Activated T-helper 1 cell treated with anti-CD3 and anti-CD28 coated beads, Interleukin-12 subunit alpha, Interleukin-12 subunit beta, Interleukin-2, Interleukin-4 antibody, amounts not matched to agents 30 ng/mL and 10 ng/mL and 1 ng/mL, durations not matched to agents 14 hours and 24 hours and 36 hours (primary cell): ENCODE measurements around the gene PHACTR3. TPM values are rescaled to one million over a fixed set of nuclear protein-coding genes. Genes with fewer than 3 reads are reported as not detected.
"Not testable (repeated sequence)": the region's sequence is repeated elsewhere in the genome, so short reads cannot be mapped to it uniquely, and the experiment has no call there.

ENCODE experiments used
- DNase-seq: peaks from one replicate; pipeline ENCODE4 v3.0.0; 2021; ENCODE audit warnings: low spot score
- H3K27ac Mint-ChIP-seq: one replicate; pipeline ENCODE4 v1.8.0; 2021; ENCODE audit warnings: mild to moderate bottlenecking, mixed read lengths
- H3K27me3 Mint-ChIP-seq: one replicate; pipeline ENCODE4 v1.8.0; 2022; ENCODE audit warnings: mild to moderate bottlenecking, moderate library complexity, mixed read lengths; ENCODE audit not compliant: insufficient read depth
- H3K36me3 Mint-ChIP-seq: one replicate; pipeline ENCODE4 v1.8.0; 2021; ENCODE audit warnings: low read depth, mixed read lengths
- H3K4me1 Mint-ChIP-seq: one replicate; pipeline ENCODE4 v1.8.0; 2021; ENCODE audit warnings: low read depth, mixed read lengths
- H3K4me3 Mint-ChIP-seq: one replicate; pipeline ENCODE4 v1.8.0; 2021; ENCODE audit warnings: mild to moderate bottlenecking, moderate library complexity, mixed read lengths
- H3K9me3 Mint-ChIP-seq: one replicate; pipeline ENCODE4 v1.8.0; 2021; ENCODE audit warnings: mixed read lengths
- intact Hi-C: fragments of 100-400 bp; cut with micrococcal nuclease; formaldehyde crosslinking; loops from one replicate; pipeline ENCODE4 v1.15.1; 2024
- total RNA-seq: library from RNA; stranded (reverse); gene quantifications from 2 replicates; pipeline ENCODE4 v1.2.3, GENCODE V29; 2022

The PHACTR3 gene
- total RNA-seq, 1 donor from 2014 or later, result not detected

- Mint-ChIP-seq H3K27ac (no peak overlapping the region), H3K4me1 (no peaks in the 10 kb centered on the region), H3K9me3 (no peaks in the 10 kb centered on the region), H3K36me3 (no peaks in the 10 kb centered on the region), H3K27me3 (peaks cover 50% of the 10 kb centered on the region), H3K4me3 (no peak overlapping the region)
- intact Hi-C loops, result no loop called here
- DNase-seq, result no peak
Observed at GRCh38 chr20:59606566-59606965, 2.2 kb downstream of the PHACTR3 start.

GRCh38 chr20:59608396-59608795 is 4.1 kb downstream of the PHACTR3 start:
- H3K27ac Mint-ChIP-seq, result no peak overlapping the region
- no peaks in the 10 kb centered on the region for H3K9me3 Mint-ChIP-seq
- no peak overlapping the region for H3K4me3 Mint-ChIP-seq
- DNase-seq, result no peak
- H3K36me3 Mint-ChIP-seq, result no peaks in the 10 kb centered on the region
- no peaks in the 10 kb centered on the region for H3K4me1 Mint-ChIP-seq
- H3K27me3 Mint-ChIP-seq, result peaks cover 35% of the 10 kb centered on the region
- intact Hi-C loops, result no loop called here

- Mint-ChIP-seq H3K36me3 (no peaks in the 10 kb centered on the region), H3K4me3 (no peak overlapping the region), H3K4me1 (no peaks in the 10 kb centered on the region), H3K9me3 (no peaks in the 10 kb centered on the region), H3K27ac (no peak overlapping the region), H3K27me3 (peaks cover 31% of the 10 kb centered on the region)
- DNase-seq, result no peak
- intact Hi-C loops, result no loop called here
Observed at GRCh38 chr20:59608871-59609270, 4.5 kb downstream of the PHACTR3 start.

DNA sequence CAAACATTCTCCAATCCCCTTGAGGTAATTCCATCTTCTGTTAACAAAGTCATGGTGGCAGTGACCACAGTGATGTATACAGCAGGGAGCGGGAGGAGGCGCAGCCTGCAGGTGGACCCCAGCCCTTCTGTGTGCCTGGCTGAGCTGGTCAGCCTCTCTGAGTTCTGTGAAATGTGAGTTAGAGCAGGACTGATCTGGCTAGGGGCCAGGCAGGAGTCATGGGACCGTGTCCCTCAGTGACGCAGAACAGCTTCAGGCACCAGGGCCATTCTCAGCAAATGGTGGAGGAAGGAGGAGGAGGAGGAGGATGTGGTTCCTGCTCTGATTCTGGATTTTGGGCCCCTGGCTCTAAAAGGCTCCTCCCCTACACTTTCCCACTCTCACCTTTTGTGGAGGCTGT is 6.9 kb downstream of the PHACTR3 start:
- H3K27me3 Mint-ChIP-seq, result peaks cover 18% of the 10 kb centered on the region
- no peaks in the 10 kb centered on the region for H3K4me1 Mint-ChIP-seq
- H3K4me3 Mint-ChIP-seq, result no peak overlapping the region
- DNase-seq, result no peak
- no peaks in the 10 kb centered on the region for H3K9me3 Mint-ChIP-seq
- H3K27ac Mint-ChIP-seq, result no peak overlapping the region
- intact Hi-C loops, result no loop called here
- H3K36me3 Mint-ChIP-seq, result no peaks in the 10 kb centered on the region

DNA sequence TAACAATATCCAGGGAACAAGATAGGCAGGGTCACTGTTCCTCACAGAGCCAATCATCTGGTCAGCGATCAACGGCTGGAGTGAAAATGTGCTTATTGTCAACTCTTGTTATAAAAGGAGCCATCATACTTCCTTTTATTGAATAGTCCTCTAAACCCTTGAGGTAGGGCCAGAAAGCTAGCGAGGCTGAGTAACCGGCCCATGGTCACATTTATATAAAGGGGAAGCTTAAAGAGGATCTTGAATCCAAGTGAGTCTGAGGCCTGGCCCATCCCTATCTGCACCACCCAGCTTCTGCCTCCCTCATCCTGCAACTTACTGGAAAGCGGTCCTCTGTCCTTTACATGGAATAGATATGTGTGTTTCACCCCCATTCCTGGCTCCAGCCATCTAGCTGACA is 9.5 kb downstream of the PHACTR3 start:
- no peaks in the 10 kb centered on the region for H3K4me1 Mint-ChIP-seq
- peaks cover 7% of the 10 kb centered on the region for H3K27me3 Mint-ChIP-seq
- intact Hi-C loops, result no loop called here
- H3K36me3 Mint-ChIP-seq, result no peaks in the 10 kb centered on the region
- H3K9me3 Mint-ChIP-seq, result no peaks in the 10 kb centered on the region
- no peak for DNase-seq
- H3K4me3 Mint-ChIP-seq, result no peak overlapping the region
- no peak overlapping the region for H3K27ac Mint-ChIP-seq

- intact Hi-C loops, result no loop called here
- Mint-ChIP-seq H3K27me3 (peaks cover 4% of the 10 kb centered on the region), H3K27ac (no peak overlapping the region), H3K4me3 (no peak overlapping the region), H3K4me1 (no peaks in the 10 kb centered on the region), H3K36me3 (no peaks in the 10 kb centered on the region), H3K9me3 (no peaks in the 10 kb centered on the region)
- no peak for DNase-seq
Observed at GRCh38 chr20:59614714-59615113, 10.4 kb downstream of the PHACTR3 start.

DNA sequence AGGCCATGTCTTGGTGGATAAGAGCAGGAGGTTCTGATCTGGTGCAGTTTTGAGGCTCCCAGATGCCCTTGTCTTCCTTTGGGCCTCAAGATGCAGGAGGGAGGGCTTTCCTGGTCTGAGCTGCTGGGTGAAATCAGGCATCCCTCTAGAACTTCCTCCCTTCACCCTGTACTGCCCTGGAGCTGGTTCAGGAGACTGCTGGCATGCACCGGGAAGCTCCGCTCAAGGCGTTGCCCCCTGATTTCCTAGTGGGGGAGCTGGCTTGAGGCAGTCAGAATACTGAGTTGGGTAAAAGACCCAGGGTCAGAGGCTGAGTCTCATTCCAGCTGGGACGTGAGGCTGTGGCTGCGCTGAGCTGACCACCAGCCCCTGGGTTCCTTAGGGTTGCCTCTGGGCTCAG is 12.0 kb downstream of the PHACTR3 start:
- DNase-seq, result no peak
- H3K4me3 Mint-ChIP-seq, result no peak overlapping the region
- peaks cover 4% of the 10 kb centered on the region for H3K27me3 Mint-ChIP-seq
- no peaks in the 10 kb centered on the region for H3K9me3 Mint-ChIP-seq
- H3K4me1 Mint-ChIP-seq, result no peaks in the 10 kb centered on the region
- no peak overlapping the region for H3K27ac Mint-ChIP-seq
- intact Hi-C loops, result no loop called here
- H3K36me3 Mint-ChIP-seq, result no peaks in the 10 kb centered on the region

GRCh38 chr20:59617221-59617620 is 12.9 kb downstream of the PHACTR3 start:
- H3K27ac Mint-ChIP-seq, result no peak overlapping the region
- no peaks in the 10 kb centered on the region for H3K9me3 Mint-ChIP-seq
- H3K36me3 Mint-ChIP-seq, result no peaks in the 10 kb centered on the region
- peaks cover 4% of the 10 kb centered on the region for H3K27me3 Mint-ChIP-seq
- no peaks in the 10 kb centered on the region for H3K4me1 Mint-ChIP-seq
- intact Hi-C loops, result no loop called here
- DNase-seq, result no peak
- no peak overlapping the region for H3K4me3 Mint-ChIP-seq

DNA sequence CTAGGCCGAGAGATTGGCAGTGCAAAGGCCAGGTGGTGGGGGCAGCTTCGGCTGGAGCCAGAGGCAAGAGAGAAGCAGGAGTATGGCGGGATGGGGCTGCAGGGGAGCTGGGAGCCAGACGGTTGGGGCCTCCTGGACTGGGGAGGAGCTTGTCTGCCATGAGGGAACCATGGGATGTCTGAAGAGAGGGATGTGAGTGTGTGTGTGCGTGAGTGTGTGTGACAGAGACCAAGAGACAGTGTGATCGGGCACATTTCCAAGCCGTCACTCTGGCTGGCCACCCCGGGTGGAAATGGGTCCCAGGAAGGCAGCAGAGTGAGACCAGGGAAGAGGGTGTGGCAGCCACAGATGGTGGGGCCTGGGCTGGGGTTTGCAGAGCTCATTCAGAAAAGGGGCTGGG is 13.8 kb downstream of the PHACTR3 start:
- Mint-ChIP-seq H3K27ac (no peak overlapping the region), H3K27me3 (peaks cover 4% of the 10 kb centered on the region), H3K4me1 (no peaks in the 10 kb centered on the region), H3K36me3 (no peaks in the 10 kb centered on the region), H3K9me3 (no peaks in the 10 kb centered on the region), H3K4me3 (no peak overlapping the region)
- intact Hi-C loops, result no loop called here
- no peak for DNase-seq

- H3K27ac Mint-ChIP-seq, DNase-seq, H3K36me3 Mint-ChIP-seq, intact Hi-C loops, H3K9me3 Mint-ChIP-seq, H3K4me1 Mint-ChIP-seq, H3K4me3 Mint-ChIP-seq, H3K27me3 Mint-ChIP-seq: not testable (repeated sequence)
Observed at GRCh38 chr20:59618585-59618984, 14.2 kb downstream of the PHACTR3 start.

DNA sequence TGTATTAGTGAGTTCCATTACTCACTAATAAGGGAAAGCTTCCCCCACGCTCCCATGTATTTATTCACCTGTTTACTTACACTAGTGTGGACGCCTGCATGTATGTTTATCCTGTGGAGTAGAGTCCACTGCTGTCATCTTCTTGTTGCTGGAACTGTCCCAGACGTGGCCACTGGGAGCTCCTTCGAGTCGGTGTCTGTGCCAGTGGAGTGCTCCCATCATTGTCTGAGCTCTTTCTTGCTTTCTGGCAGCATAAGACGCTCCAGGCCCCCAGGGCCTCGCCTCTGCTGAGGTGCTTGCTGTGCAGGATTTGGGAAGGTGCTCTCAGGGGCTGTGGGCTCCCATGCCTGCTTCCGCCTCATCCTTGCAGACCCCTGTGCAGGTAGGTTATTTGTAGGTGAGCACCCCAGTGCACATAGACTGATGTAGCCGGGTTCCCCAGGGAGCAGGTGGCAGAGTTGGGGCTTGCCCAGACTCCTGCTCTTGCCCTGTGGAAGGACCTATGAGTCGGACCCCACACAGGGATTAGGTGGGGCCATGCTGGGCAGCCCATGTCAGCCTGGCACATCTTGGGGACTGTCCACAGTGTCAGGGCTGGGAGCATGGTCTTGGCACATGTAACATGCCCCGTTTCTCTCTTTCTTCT is 16.6 kb downstream of the PHACTR3 start:
- no peaks in the 10 kb centered on the region for H3K4me1 Mint-ChIP-seq
- no peaks in the 10 kb centered on the region for H3K9me3 Mint-ChIP-seq
- DNase-seq, result no peak
- intact Hi-C loops, result no loop called here
- no peak overlapping the region for H3K4me3 Mint-ChIP-seq
- H3K36me3 Mint-ChIP-seq, result no peaks in the 10 kb centered on the region
- H3K27me3 Mint-ChIP-seq, result peaks cover 4% of the 10 kb centered on the region
- no peak overlapping the region for H3K27ac Mint-ChIP-seq

DNA sequence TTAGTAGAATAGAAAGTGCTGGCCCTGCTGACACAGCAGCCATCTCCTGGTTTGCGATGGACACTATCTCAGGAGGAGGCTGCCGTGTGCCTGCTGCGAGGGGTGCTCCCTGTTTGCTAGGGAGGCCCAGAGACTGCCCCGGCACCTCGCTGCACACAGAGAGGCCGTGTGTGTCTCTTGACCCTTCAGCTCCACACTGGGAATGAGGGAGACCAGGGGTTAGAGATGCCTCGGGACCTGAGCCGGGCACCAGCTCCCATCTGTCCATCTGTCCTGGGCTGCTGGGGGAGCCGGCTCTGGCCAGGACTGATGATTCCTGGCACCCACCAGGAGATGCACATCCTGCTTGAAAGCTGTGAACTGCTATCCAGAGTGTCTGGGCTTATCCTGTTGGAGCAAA is 18.2 kb downstream of the PHACTR3 start:
- Mint-ChIP-seq H3K4me1 (no peaks in the 10 kb centered on the region), H3K27ac (no peak overlapping the region), H3K36me3 (no peaks in the 10 kb centered on the region), H3K4me3 (no peak overlapping the region), H3K9me3 (no peaks in the 10 kb centered on the region), H3K27me3 (peaks cover 3% of the 10 kb centered on the region)
- intact Hi-C loops, result no loop called here
- no peak for DNase-seq

DNA sequence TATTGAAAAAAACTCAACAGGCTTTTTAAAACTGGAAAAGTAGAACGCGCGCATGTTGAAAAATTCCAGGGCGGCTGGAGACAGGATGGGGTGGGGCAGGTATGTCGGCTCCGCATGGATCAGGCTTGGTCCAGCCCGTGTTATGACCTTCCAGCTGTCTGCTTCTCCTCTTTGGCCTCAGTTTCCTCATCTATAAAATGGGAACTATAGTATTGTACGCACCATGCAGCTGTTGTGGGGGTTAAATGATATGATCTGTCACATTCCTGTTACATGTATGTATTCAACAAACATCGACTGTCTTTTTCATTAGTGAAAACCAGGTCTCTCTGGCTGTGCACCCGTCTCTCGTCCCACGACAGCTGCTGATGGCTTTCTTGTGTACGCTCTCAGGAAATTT is 18.8 kb downstream of the PHACTR3 start:
- Mint-ChIP-seq H3K27ac (no peak overlapping the region), H3K4me1 (no peaks in the 10 kb centered on the region), H3K4me3 (no peak overlapping the region), H3K27me3 (no peaks in the 10 kb centered on the region), H3K36me3 (no peaks in the 10 kb centered on the region), H3K9me3 (no peaks in the 10 kb centered on the region)
- intact Hi-C loops, result no loop called here
- DNase-seq, result no peak

GRCh38 chr20:59623583-59623982 is 19.2 kb downstream of the PHACTR3 start:
- H3K27ac Mint-ChIP-seq, result no peak overlapping the region
- intact Hi-C loops, result no loop called here
- H3K4me1 Mint-ChIP-seq, result no peaks in the 10 kb centered on the region

More at GRCh38 chr20:59623583-59623982, 19.2 kb downstream of the PHACTR3 start:
- no peaks in the 10 kb centered on the region for H3K36me3 Mint-ChIP-seq
- no peaks in the 10 kb centered on the region for H3K27me3 Mint-ChIP-seq
- H3K4me3 Mint-ChIP-seq, result no peak overlapping the region
- H3K9me3 Mint-ChIP-seq, result no peaks in the 10 kb centered on the region
- DNase-seq, result no peak
